K562 treated with DMSO at 1 percent for 12 hours (cell line): ENCODE measurements around the gene ZNF658. TPM values are rescaled to one million over a fixed set of nuclear protein-coding genes. Genes with fewer than 3 reads are reported as not detected.

ENCODE experiments used
- total RNA-seq: library from RNA; unstranded; fragments of 300-600 nt; gene quantifications from 2 replicates; pipeline ENCODE4 v1.2.3, GENCODE V29; 2022; ENCODE audit not compliant: insufficient read depth

The ZNF658 gene
- 0.25 and 0.53 TPM in 2 replicates for total RNA-seq

GRCh38 chr9:66900490-66901131, at the start of gene ZNF658:
TSS of gene ZNF658 (plus strand) at chr9:66900725. CDS start at chr9:66903562, 2,837 bp downstream.

Other genes starting within 250 kb of the ZNF658 start
- not detected in 2 replicates for gene SPATA31A3, start 91.8 kb downstream of the ZNF658 start, total RNA-seq